Adrenal gland (tissue), 5 donors: ENCODE measurements around the gene ARIH2.

ENCODE experiments used
- POLR2A ChIP-seq, 2 donors: fragments of 450-650 bp; IDR thresholded peaks; one replicate each; pipeline ENCODE4 v1.6.1; 2017; ENCODE audit warnings: antibody characterized with exemption in 2 of 2, mild to moderate bottlenecking in 2 of 2, moderate library complexity in 1 of 2
- TF ChIP-seq, protein P1 (sequence below), 6 experiments: fragments of 450-650 bp in 4 of 6; fragments of 200-600 bp in 2 of 6; sonication (generic) in 1 of 6; IDR thresholded peaks; 1 replicate in 5 of 6; 2 replicates in 1 of 6; pipeline versions ENCODE4 v1.5.1 to v1.8.0; 2016 to 2021; ENCODE audit warnings: antibody characterized with exemption in 6 of 6, mild to moderate bottlenecking in 2 of 6, moderate library complexity in 1 of 6
- donor health status: DM: no; HTN: no; CAD: no.

DNA sequence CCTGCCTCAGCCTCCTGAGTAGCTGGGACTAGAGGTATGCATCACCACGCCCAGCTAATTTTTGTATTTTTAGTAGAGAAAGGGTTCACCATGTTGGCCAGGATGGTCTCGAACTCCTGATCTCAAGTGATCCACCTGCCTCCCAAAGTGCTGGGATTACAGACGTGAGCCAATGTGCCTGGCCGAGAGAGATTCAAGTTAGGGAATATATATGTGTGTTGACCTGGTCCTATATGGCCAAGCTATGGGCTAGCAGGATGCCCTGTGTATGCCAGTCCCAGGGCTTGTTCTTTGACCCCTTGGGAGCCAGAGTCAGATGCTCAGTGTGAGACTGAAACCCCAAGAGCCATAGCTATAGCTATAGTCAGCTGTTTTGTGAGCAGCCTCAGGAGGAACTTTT, 105.1 kb downstream of the ARIH2 start:
- TF ChIP-seq POLR2A (IDR thresholded peaks at IDR 0.05), result no peak
- TF ChIP-seq, protein P1, sequence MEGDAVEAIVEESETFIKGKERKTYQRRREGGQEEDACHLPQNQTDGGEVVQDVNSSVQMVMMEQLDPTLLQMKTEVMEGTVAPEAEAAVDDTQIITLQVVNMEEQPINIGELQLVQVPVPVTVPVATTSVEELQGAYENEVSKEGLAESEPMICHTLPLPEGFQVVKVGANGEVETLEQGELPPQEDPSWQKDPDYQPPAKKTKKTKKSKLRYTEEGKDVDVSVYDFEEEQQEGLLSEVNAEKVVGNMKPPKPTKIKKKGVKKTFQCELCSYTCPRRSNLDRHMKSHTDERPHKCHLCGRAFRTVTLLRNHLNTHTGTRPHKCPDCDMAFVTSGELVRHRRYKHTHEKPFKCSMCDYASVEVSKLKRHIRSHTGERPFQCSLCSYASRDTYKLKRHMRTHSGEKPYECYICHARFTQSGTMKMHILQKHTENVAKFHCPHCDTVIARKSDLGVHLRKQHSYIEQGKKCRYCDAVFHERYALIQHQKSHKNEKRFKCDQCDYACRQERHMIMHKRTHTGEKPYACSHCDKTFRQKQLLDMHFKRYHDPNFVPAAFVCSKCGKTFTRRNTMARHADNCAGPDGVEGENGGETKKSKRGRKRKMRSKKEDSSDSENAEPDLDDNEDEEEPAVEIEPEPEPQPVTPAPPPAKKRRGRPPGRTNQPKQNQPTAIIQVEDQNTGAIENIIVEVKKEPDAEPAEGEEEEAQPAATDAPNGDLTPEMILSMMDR (IDR thresholded peaks at IDR 0.05), result no peak
